SU-DHL-6 (cell line): ENCODE measurements around the gene PGM1.

Experiments
- EZH2phosphoT487 ChIP-seq: fragments of 200-600 bp; sonication (generic), shearing (Covaris generic); conservative IDR thresholded peaks from 2 replicates; pipeline ENCODE4 v1.6.1; 2018; ENCODE audit warnings: mild to moderate bottlenecking, antibody characterized with exemption, low read length, moderate library complexity, mixed read lengths
- TF ChIP-seq, protein P1 (sequence below): fragments of 200-600 bp; sonication (generic); IDR thresholded peaks from one replicate; pipeline ENCODE4 v1.5.1; 2017; ENCODE audit warnings: antibody characterized with exemption, mild to moderate bottlenecking, low read length, moderate library complexity; ENCODE audit not compliant: insufficient read depth, poor library complexity, severe bottlenecking

GRCh38 chr1:63595435-63595834, 2.2 kb downstream of the PGM1 start:
- TF ChIP-seq, protein P1, sequence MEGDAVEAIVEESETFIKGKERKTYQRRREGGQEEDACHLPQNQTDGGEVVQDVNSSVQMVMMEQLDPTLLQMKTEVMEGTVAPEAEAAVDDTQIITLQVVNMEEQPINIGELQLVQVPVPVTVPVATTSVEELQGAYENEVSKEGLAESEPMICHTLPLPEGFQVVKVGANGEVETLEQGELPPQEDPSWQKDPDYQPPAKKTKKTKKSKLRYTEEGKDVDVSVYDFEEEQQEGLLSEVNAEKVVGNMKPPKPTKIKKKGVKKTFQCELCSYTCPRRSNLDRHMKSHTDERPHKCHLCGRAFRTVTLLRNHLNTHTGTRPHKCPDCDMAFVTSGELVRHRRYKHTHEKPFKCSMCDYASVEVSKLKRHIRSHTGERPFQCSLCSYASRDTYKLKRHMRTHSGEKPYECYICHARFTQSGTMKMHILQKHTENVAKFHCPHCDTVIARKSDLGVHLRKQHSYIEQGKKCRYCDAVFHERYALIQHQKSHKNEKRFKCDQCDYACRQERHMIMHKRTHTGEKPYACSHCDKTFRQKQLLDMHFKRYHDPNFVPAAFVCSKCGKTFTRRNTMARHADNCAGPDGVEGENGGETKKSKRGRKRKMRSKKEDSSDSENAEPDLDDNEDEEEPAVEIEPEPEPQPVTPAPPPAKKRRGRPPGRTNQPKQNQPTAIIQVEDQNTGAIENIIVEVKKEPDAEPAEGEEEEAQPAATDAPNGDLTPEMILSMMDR = no peak
- no peak for TF ChIP-seq EZH2phosphoT487
